BJ (cell line): Measurements from ENCODE around the gene IRF9. TPM values are rescaled to one million over a fixed set of nuclear protein-coding genes. Genes with fewer than 3 reads are reported as not detected.

ENCODE experiments used
- CTCF ChIA-PET: fragments of 350-600 bp; formaldehyde crosslinking; extraction: SDS; loops from one replicate; lab custom pipeline; 2021; ENCODE audit warnings: antibody characterized with exemption, inconsistent platforms; lab: Yijun Ruan, JAX
- POLR2A ChIA-PET: fragments of 300-600 bp; sonication (Branson Sonifier 250); formaldehyde crosslinking; extraction: SDS; loops from one replicate; lab custom pipeline; 2021; ENCODE audit warnings: antibody characterized with exemption; lab: Charles Lee
- DNase-seq: peaks from one replicate; pipeline ENCODE4 v3.0.0-alpha.2; 2011; ENCODE audit warnings: low read depth
- H3K27me3 ChIP-seq: 2 replicates; pipeline ENCODE4 v1.6.0; 2011; ENCODE audit warnings: low read length; ENCODE audit not compliant: control insufficient read depth, insufficient read depth
- H3K36me3 ChIP-seq: 2 replicates; pipeline ENCODE4 v1.5.1; 2011; ENCODE audit warnings: low read length; ENCODE audit not compliant: control insufficient read depth, insufficient read depth
- H3K4me3 ChIP-seq: 2 replicates; pipeline ENCODE4 v1.5.1; 2011; ENCODE audit warnings: low read depth, mild to moderate bottlenecking, control low read depth, low read length
- CTCF ChIP-seq: IDR thresholded peaks from 2 replicates; pipeline ENCODE4 v1.5.1; 2011; ENCODE audit warnings: low read depth, mild to moderate bottlenecking, control low read depth, inconsistent platforms, low read length, moderate library complexity; ENCODE audit not compliant: insufficient read depth
- polyA plus RNA-seq: library from polyadenylated mRNA; depleted of rRNA; stranded (reverse); fragments of >200 nt; gene quantifications from 2 replicates; pipeline ENCODE4 v1.2.3, GENCODE V29; 2011

The IRF9 gene
- polyA plus RNA-seq, 1 experiment, result 107 TPM

- DNase-seq, result no peak
- no peaks in the 10 kb centered on the region for H3K27me3 ChIP-seq
- ChIA-PET POLR2A (no interaction called here), CTCF (no interaction called here)
- peaks cover 19% of the 10 kb centered on the region for H3K36me3 ChIP-seq
- TF ChIP-seq CTCF, result no peak
- no peak overlapping the region for H3K4me3 ChIP-seq
These were observed 38.6 kb upstream of the IRF9 start for GRCh38 chr14:24122416-24122815.

GRCh38 chr14:24122898-24123297 is 38.2 kb upstream of the IRF9 start:
- CTCF ChIA-PET, result no interaction called here

GRCh38 chr14:24123424-24124417 is 37.3 kb upstream of the IRF9 start:
- CTCF ChIA-PET, result interaction anchor here (1.4 to 2.0 kb wide), 2 partner anchors 15 to 37 kb away, joined by 4 to 7 read pairs; partner anchors contain the start of gene IRF9

More at GRCh38 chr14:24122898-24123297, 38.2 kb upstream of the IRF9 start:
- Histone ChIP-seq H3K27me3 (no peaks in the 10 kb centered on the region), H3K4me3 (no peak overlapping the region), H3K36me3 (peaks cover 18% of the 10 kb centered on the region)
- TF ChIP-seq CTCF, result no peak
- POLR2A ChIA-PET, result no interaction called here
- no peak for DNase-seq

GRCh38 chr14:24126939-24127338 is 34.1 kb upstream of the IRF9 start:
- Histone ChIP-seq H3K36me3 (peaks cover 2% of the 10 kb centered on the region; the same call in 1 of the 2 replicates), H3K4me3 (no peak overlapping the region), H3K27me3 (no peaks in the 10 kb centered on the region)
- no peak for TF ChIP-seq CTCF
- DNase-seq, result no peak
- ChIA-PET POLR2A (no interaction called here), CTCF (interaction anchor here (1.2 kb wide), 1 partner anchor 9 kb away, joined by 3 read pairs; the partner anchor contains the start of gene PSME1)

More at GRCh38 chr14:24123424-24124417, 37.3 kb upstream of the IRF9 start:
- POLR2A ChIA-PET, result no interaction called here
- no peak for TF ChIP-seq CTCF
- Histone ChIP-seq H3K36me3 (peaks cover 14% of the 10 kb centered on the region), H3K27me3 (no peaks in the 10 kb centered on the region), H3K4me3 (no peak overlapping the region)
- no peak for DNase-seq

GRCh38 chr14:24127673-24128072 is 33.4 kb upstream of the IRF9 start:
- DNase-seq, result no peak
- H3K36me3 ChIP-seq, result peaks cover 2% of the 10 kb centered on the region; the same call in 1 of the 2 replicates
- no peak for TF ChIP-seq CTCF
- POLR2A ChIA-PET, result no interaction called here
- CTCF ChIA-PET, result no interaction called here
- no peak overlapping the region for H3K4me3 ChIP-seq
- no peaks in the 10 kb centered on the region for H3K27me3 ChIP-seq
